Keratinocyte (primary cell): ENCODE measurements around the gene CD300H. TPM values are rescaled to one million over a fixed set of nuclear protein-coding genes. Genes with fewer than 3 reads are reported as not detected.

ENCODE experiments used
- DNase-seq: peaks from one replicate; pipeline ENCODE4 v3.0.0-alpha.2; 2011; ENCODE audit warnings: low read depth, missing footprints, low spot score
- FAIRE-seq: peaks from 2 replicates; lab custom pipeline; 2011; peaks lifted over from hg19 to GRCh38; lab: Jason Lieb, UNC
- H2AFZ ChIP-seq: 2 replicates; pipeline ENCODE4 v1.6.0; 2012; ENCODE audit warnings: low read length, control low read depth, inconsistent platforms; ENCODE audit not compliant: control insufficient read depth
- H3K27ac ChIP-seq: 2 replicates; pipeline ENCODE4 v1.5.1; 2011; ENCODE audit warnings: low read length; ENCODE audit not compliant: control insufficient read depth, insufficient read depth
- H3K27me3 ChIP-seq: 3 replicates; pipeline ENCODE4 v1.6.0; 2011; ENCODE audit warnings: low read length; ENCODE audit not compliant: control insufficient read depth, insufficient read depth; ENCODE audit errors: extremely low read depth
- H3K36me3 ChIP-seq, 2 experiments: 2 replicates in 1 of 2; 3 replicates in 1 of 2; pipeline ENCODE4 v1.5.1; 2011; ENCODE audit warnings: low read length in 2 of 2, mild to moderate bottlenecking in 1 of 2; ENCODE audit not compliant: control insufficient read depth in 2 of 2, insufficient read depth in 2 of 2; ENCODE audit errors: extremely low read depth in 1 of 2
- H3K4me1 ChIP-seq: 3 replicates; pipeline ENCODE4 v1.5.1; 2011; ENCODE audit warnings: low read length; ENCODE audit not compliant: control insufficient read depth, insufficient read depth; ENCODE audit errors: extremely low read depth
- H3K4me2 ChIP-seq: 3 replicates; pipeline ENCODE4 v1.6.0; 2011; ENCODE audit warnings: low read depth, low read length; ENCODE audit not compliant: control insufficient read depth, insufficient read depth; ENCODE audit errors: extremely low read depth
- H3K4me3 ChIP-seq, 3 experiments: fragments of 200-600 bp in 1 of 3; sonication (generic) in 1 of 3; 2 replicates in 2 of 3; 3 replicates in 1 of 3; pipeline ENCODE4 v1.5.1; 2011 to 2016; ENCODE audit warnings: low read length in 3 of 3, mild to moderate bottlenecking in 3 of 3, control low read depth in 2 of 3, inconsistent platforms in 1 of 3, low read depth in 1 of 3, mixed read lengths in 1 of 3, mixed run types in 1 of 3, moderate library complexity in 1 of 3; ENCODE audit not compliant: control insufficient read depth in 2 of 3, insufficient read depth in 2 of 3; ENCODE audit errors: extremely low read depth in 1 of 3
- H3K79me2 ChIP-seq: 2 replicates; pipeline ENCODE4 v1.6.0; 2012; ENCODE audit warnings: low read length; ENCODE audit not compliant: control insufficient read depth, insufficient read depth
- H3K9ac ChIP-seq: 3 replicates; pipeline ENCODE4 v1.6.0; 2011; ENCODE audit warnings: low read length; ENCODE audit not compliant: control insufficient read depth, insufficient read depth; ENCODE audit errors: extremely low read depth
- H3K9me1 ChIP-seq: 3 replicates; pipeline ENCODE4 v1.6.0; 2011; ENCODE audit warnings: low read length; ENCODE audit not compliant: control insufficient read depth, insufficient read depth; ENCODE audit errors: extremely low read depth
- H3K9me3 ChIP-seq: 2 replicates; pipeline ENCODE4 v1.5.1; 2012; ENCODE audit warnings: low read depth, low read length; ENCODE audit not compliant: control insufficient read depth
- H4K20me1 ChIP-seq: 3 replicates; pipeline ENCODE4 v1.6.0; 2011; ENCODE audit warnings: low read length; ENCODE audit not compliant: control insufficient read depth, insufficient read depth; ENCODE audit errors: extremely low read depth
- EZH2 ChIP-seq: IDR thresholded peaks from one replicate; pipeline ENCODE4 v1.6.1; 2012; ENCODE audit warnings: inconsistent platforms, mild to moderate bottlenecking, low read length, moderate library complexity
- dilution Hi-C: fragments of 300-500 bp; cut with MboI; formaldehyde crosslinking; loops from one replicate; pipeline ENCODE4 v1.7.0; 2020; ENCODE audit warnings: low sequenced_read_pairs; ENCODE audit not compliant: extremely low pct_ligation_motif_present
- polyA plus RNA-seq, 5 experiments: library from polyadenylated mRNA; depleted of rRNA in 3 of 5; stranded (reverse) in 3 of 5; stranded (forward) in 1 of 5; unstranded in 1 of 5; fragments of >200 nt; gene quantifications; 1 replicate in 1 of 5; 2 replicates in 3 of 5; 3 replicates in 1 of 5; pipeline versions ENCODE4 v1.2.1 to v1.2.3, GENCODE V29; 2011 to 2012; ENCODE audit warnings: missing spikeins in 2 of 5, low read depth in 1 of 5, low replicate concordance in 1 of 5
- TF ChIP-seq, protein P1 (sequence below), 3 experiments: IDR thresholded peaks in 1 of 3; conservative IDR thresholded peaks in 1 of 3; optimal IDR thresholded peaks in 1 of 3; 2 replicates in 2 of 3; 3 replicates in 1 of 3; pipeline versions ENCODE3 to v1.5.1; 2011; ENCODE audit warnings: low read length in 3 of 3, mild to moderate bottlenecking in 3 of 3, moderate library complexity in 2 of 3, control low read depth in 1 of 3, inconsistent platforms in 1 of 3; ENCODE audit not compliant: insufficient read depth in 2 of 3; ENCODE audit errors: extremely low read depth in 1 of 3

CD300H gene
- polyA plus RNA-seq, 1 donor (not counting 4 experiments of a cell fraction or from before 2014, with no cell fraction given): not detected

DNA sequence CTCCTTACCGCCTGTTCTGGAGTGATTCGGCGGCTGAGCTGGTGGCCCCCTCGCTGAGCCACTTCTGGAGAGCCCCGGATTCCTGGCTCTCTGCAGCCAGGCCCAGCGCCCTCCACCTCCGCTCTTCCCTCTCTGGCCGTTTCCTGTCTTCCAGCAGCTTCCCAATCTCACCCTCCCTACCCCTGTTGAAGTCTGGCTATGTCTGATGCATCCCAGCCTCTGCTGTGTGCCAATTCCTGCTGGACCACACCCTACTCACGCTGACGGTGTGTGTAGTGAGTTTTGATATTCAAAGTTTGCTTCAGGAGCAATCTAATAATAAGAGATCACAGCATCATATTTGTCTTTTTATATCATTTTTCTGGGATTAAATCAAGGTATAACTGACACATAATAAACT lies 15.3 kb upstream of the CD300H start:
- dilution Hi-C loops: no loop called here
- Histone ChIP-seq H3K4me1 (no peaks in the 10 kb centered on the region), H3K27ac (no peak overlapping the region), H4K20me1 (no peaks in the 10 kb centered on the region), H3K9ac (no peak overlapping the region), H3K4me2 (no peak overlapping the region), H3K9me3 (peaks cover 4% of the 10 kb centered on the region), H3K9me1 (no peaks in the 10 kb centered on the region), H3K27me3 (peaks cover 4% of the 10 kb centered on the region), H3K36me3 (no peaks in the 10 kb centered on the region), H3K4me3 (no peak overlapping the region), H2AFZ (no peak overlapping the region), H3K79me2 (no peaks in the 10 kb centered on the region)
- no peak for DNase-seq
- FAIRE-seq: no peak
- TF ChIP-seq, protein P1, sequence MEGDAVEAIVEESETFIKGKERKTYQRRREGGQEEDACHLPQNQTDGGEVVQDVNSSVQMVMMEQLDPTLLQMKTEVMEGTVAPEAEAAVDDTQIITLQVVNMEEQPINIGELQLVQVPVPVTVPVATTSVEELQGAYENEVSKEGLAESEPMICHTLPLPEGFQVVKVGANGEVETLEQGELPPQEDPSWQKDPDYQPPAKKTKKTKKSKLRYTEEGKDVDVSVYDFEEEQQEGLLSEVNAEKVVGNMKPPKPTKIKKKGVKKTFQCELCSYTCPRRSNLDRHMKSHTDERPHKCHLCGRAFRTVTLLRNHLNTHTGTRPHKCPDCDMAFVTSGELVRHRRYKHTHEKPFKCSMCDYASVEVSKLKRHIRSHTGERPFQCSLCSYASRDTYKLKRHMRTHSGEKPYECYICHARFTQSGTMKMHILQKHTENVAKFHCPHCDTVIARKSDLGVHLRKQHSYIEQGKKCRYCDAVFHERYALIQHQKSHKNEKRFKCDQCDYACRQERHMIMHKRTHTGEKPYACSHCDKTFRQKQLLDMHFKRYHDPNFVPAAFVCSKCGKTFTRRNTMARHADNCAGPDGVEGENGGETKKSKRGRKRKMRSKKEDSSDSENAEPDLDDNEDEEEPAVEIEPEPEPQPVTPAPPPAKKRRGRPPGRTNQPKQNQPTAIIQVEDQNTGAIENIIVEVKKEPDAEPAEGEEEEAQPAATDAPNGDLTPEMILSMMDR (optimal IDR thresholded peaks at IDR 0.05 in 1 of 3, IDR thresholded peaks at IDR 0.05 in 1 of 3, conservative IDR thresholded peaks at IDR 0.05 in 1 of 3; ENCODE audit: extremely low read depth in 1 of 3, insufficient read depth in 2 of 3, low read length in 3 of 3): no peak
- TF ChIP-seq EZH2: no peak

DNA sequence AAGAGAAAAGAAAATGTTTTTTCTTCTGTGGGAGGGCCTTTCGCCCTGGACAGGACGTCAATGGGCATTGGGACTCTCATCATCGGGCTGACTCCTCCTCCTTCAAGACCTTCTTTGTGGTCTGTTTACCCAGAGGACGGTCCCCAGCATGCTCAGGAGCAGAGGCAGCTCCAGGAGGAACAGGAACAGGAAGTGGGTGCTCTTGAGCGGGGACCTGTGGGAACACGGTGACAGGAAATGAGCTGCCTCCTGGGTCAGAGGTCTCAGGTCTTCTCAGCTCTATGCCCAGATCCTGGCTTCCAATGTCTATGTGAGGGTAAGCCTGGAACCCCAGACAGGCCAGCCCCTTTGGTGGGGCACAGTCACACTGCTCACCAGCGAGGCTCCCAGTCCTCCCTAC lies 12.6 kb upstream of the CD300H start:
- Histone ChIP-seq H3K4me1 (no peaks in the 10 kb centered on the region), H3K79me2 (no peaks in the 10 kb centered on the region), H3K4me3 (no peak overlapping the region), H3K9me3 (peaks cover 4% of the 10 kb centered on the region), H3K9ac (no peak overlapping the region), H3K27ac (no peak overlapping the region), H3K9me1 (no peaks in the 10 kb centered on the region), H4K20me1 (no peaks in the 10 kb centered on the region), H3K27me3 (peaks cover 5% of the 10 kb centered on the region), H3K4me2 (no peak overlapping the region), H2AFZ (no peak overlapping the region), H3K36me3 (no peaks in the 10 kb centered on the region)
- DNase-seq (no peak), FAIRE-seq (no peak)
- dilution Hi-C loops: no loop called here
- no peak for TF ChIP-seq EZH2
- TF ChIP-seq, protein P1 (optimal IDR thresholded peaks at IDR 0.05 in 1 of 3, IDR thresholded peaks at IDR 0.05 in 1 of 3, conservative IDR thresholded peaks at IDR 0.05 in 1 of 3; ENCODE audit: extremely low read depth in 1 of 3, insufficient read depth in 2 of 3, low read length in 3 of 3): no peak
